ENCODE measurements around the gene STEEP1. TPM values are rescaled to one million over a fixed set of nuclear protein-coding genes. Genes with fewer than 3 reads are reported as not detected.

STEEP1 gene
- polyA plus RNA-seq, 1 experiment = 15.8 TPM

- ChIA-PET POLR2A (no interaction called here), CTCF (interaction anchor here (1.0 kb wide), 2 partner anchors 8 to 88 kb away, joined by 3 read pairs; no protein-coding TSS in a partner anchor)
- Histone ChIP-seq H3K4me3 (ENCODE audit: low read depth, low read length) (no peak overlapping the region), H3K36me3 (ENCODE audit: control insufficient read depth, insufficient read depth, low read length) (no peaks in the 10 kb centered on the region), H3K27me3 (ENCODE audit: control insufficient read depth, insufficient read depth, low read length) (no peaks in the 10 kb centered on the region)
- DNase-seq (ENCODE audit: low read depth) = no peak
- no peak for TF ChIP-seq CTCF (IDR thresholded peaks at IDR 0.05; ENCODE audit: insufficient read depth, low read depth, low read length)
These were observed 18.3 kb upstream of the STEEP1 start for GRCh38 chrX:119583431-119584059.

- TF ChIP-seq CTCF (IDR thresholded peaks at IDR 0.05; ENCODE audit: insufficient read depth, low read depth, low read length) = no peak
- DNase-seq (ENCODE audit: low read depth) = no peak
- Histone ChIP-seq H3K4me3 (ENCODE audit: low read depth, low read length) (no peak overlapping the region), H3K36me3 (ENCODE audit: control insufficient read depth, insufficient read depth, low read length) (no peaks in the 10 kb centered on the region; the same call in 1 of the 2 replicates), H3K27me3 (ENCODE audit: control insufficient read depth, insufficient read depth, low read length) (no peaks in the 10 kb centered on the region)
- CTCF ChIA-PET = interaction anchor here (0.9 kb wide), 2 partner anchors 12 to 63 kb away, joined by 3 read pairs; no protein-coding TSS in a partner anchor
- POLR2A ChIA-PET = no interaction called here
These were observed 14.2 kb upstream of the STEEP1 start for GRCh38 chrX:119579414-119579813.

DNA sequence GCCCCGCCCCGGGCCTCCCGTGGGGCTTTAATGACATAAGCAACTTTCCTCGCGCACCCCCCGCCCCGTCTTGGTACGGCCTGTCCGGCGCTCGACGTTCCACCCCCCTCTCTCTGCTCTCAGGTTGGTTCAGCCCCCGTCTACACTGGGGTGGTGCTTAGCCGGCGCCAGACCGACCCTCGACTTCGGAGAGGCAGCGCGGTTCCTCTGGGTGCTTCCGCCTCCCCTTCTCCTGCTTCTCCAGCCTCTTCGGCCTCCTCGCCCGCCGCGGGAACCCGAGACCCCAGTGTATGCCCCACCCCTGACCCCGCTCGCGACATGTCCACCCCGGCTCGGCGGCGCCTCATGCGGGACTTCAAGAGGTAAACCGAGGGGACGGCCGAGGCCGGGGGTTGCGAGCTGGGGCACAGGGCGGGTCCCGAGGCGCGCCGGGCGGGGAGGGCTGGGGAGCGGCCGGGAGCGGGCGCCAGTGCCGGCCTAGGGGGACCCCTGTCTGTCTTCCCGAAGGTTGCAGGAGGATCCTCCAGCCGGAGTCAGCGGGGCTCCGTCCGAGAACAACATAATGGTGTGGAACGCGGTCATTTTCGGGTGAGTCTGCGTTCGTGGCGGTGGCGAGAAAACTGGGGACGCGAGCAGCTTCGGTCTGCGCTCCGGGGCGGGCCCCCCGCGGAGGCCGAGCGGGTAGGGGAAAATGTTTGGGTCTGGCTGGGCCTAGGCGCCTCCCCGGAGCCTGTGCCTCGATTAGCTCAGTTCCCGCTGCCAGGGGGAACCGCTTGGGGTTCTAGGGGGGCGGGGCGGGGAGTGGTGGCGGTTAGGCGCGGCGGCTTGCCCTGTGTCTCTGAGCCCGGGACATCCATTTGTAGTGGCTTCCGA, 9.4 kb upstream of the STEEP1 start, which contains the start of gene UBE2A:
Gene UBE2A (plus strand): TSS at position 170 of the 873 bp plus-strand sequence. CDS start 149 bp downstream, at position 319.
- DNase-seq (ENCODE audit: low read depth) = peak; percentile 32
- TF ChIP-seq CTCF (IDR thresholded peaks at IDR 0.05; ENCODE audit: insufficient read depth, low read depth, low read length) = peak; percentile 38
- ChIA-PET CTCF (interaction anchor here (0.6 to 1.1 kb wide), 4 partner anchors 9 to 90 kb away, joined by 3 to 5 read pairs (median 4); no protein-coding TSS in a partner anchor), POLR2A (interaction anchor here (0.6 kb wide), 1 partner anchor 32 kb away, joined by 3 read pairs; no protein-coding TSS in a partner anchor)
- H3K36me3 ChIP-seq (ENCODE audit: control insufficient read depth, insufficient read depth, low read length) = no peaks in the 10 kb centered on the region; the same call in 1 of the 2 replicates
- H3K27me3 ChIP-seq (ENCODE audit: control insufficient read depth, insufficient read depth, low read length) = no peaks in the 10 kb centered on the region
- H3K4me3 ChIP-seq (ENCODE audit: low read depth, low read length) = peak within 1 kb of the TSS; percentile 73

GRCh38 chrX:119573840-119574393, 8.7 kb upstream of the STEEP1 start:
- TF ChIP-seq CTCF (IDR thresholded peaks at IDR 0.05; ENCODE audit: insufficient read depth, low read depth, low read length) = no peak
- ChIA-PET CTCF (interaction anchor here (1.1 to 1.5 kb wide), 2 partner anchors 58 to 90 kb away, joined by 4 read pairs; no protein-coding TSS in a partner anchor), POLR2A (interaction anchor here (1.0 kb wide), 1 partner anchor 218 kb away, joined by 4 read pairs; the partner anchor contains the start of gene RPL39)
- no peak for DNase-seq (ENCODE audit: low read depth)
- H3K36me3 ChIP-seq (ENCODE audit: control insufficient read depth, insufficient read depth, low read length) = no peaks in the 10 kb centered on the region; the same call in 1 of the 2 replicates
- H3K27me3 ChIP-seq (ENCODE audit: control insufficient read depth, insufficient read depth, low read length) = no peaks in the 10 kb centered on the region
- H3K4me3 ChIP-seq (ENCODE audit: low read depth, low read length) = peak overlapping the region; percentile 73

All from BJ (cell line).